ENCODE measurements around the gene MSMO1. TPM values are rescaled to one million over a fixed set of nuclear protein-coding genes. Genes with fewer than 3 reads are reported as not detected.

MSMO1 gene
- total RNA-seq, 1 donor from 2014 or later = 43.5 TPM

DNA sequence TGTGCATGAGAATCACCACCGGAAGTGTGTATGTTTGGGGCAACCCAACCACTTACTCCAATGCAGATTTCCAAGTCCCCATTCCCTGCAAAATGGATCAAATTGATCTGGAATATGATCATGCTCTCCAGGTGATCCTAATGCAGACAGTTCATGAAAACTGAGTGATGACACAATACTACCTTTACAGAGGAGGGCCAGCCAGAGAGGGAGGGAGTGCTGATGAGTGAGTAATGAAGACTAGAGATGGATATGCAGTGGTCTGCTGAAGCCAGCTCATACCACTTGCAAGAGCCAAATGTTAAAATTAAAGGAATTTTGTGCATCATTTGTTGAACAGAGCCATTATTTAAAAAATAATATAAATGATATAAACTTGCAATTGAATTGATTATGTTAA is 41.1 kb downstream of the MSMO1 start:
- no peaks in the 10 kb centered on the region for H3K36me3 ChIP-seq
- no peak overlapping the region for H3K27ac ChIP-seq
- no peak overlapping the region for H3K4me3 ChIP-seq
- intact Hi-C loops (cut with DNase I) = no loop called here
- no peaks in the 10 kb centered on the region for H3K4me1 ChIP-seq
- H3K27me3 ChIP-seq = no peaks in the 10 kb centered on the region
- TF ChIP-seq POLR2AphosphoS5 (IDR thresholded peaks at IDR 0.05; ENCODE audit: insufficient read depth in 1 of 2, low read depth in 1 of 2) (no peak), POLR2A (IDR thresholded peaks at IDR 0.05) (no peak)
- TF ChIP-seq, protein P1, sequence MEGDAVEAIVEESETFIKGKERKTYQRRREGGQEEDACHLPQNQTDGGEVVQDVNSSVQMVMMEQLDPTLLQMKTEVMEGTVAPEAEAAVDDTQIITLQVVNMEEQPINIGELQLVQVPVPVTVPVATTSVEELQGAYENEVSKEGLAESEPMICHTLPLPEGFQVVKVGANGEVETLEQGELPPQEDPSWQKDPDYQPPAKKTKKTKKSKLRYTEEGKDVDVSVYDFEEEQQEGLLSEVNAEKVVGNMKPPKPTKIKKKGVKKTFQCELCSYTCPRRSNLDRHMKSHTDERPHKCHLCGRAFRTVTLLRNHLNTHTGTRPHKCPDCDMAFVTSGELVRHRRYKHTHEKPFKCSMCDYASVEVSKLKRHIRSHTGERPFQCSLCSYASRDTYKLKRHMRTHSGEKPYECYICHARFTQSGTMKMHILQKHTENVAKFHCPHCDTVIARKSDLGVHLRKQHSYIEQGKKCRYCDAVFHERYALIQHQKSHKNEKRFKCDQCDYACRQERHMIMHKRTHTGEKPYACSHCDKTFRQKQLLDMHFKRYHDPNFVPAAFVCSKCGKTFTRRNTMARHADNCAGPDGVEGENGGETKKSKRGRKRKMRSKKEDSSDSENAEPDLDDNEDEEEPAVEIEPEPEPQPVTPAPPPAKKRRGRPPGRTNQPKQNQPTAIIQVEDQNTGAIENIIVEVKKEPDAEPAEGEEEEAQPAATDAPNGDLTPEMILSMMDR (IDR thresholded peaks at IDR 0.05) = no peak
- DNase-seq (ENCODE audit: extremely low spot score in 2 of 2) = no peak
- no peaks in the 10 kb centered on the region for H3K9me3 ChIP-seq

DNA sequence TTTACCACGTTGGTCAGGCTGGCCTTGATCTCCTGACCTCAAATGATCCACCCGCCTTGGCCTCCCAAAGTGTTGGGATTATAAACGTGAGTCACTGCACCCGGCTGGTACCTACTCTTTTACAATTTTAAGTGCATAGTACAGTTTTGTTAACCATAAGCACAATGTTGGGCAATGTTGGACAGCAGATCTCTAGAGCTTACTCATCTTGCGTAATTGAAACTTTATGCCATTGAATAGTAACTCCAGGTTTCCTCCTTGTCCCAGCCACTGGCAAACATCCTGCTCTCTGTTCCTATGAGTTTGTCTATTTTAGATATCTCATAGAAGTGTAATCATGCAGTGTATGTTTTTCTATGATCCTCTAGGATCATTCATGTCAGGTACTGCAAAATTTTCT is 42.1 kb downstream of the MSMO1 start:
- Histone ChIP-seq H3K9me3 (no peaks in the 10 kb centered on the region), H3K4me3 (no peak overlapping the region), H3K27ac (no peak overlapping the region), H3K36me3 (no peaks in the 10 kb centered on the region), H3K27me3 (no peaks in the 10 kb centered on the region), H3K4me1 (no peaks in the 10 kb centered on the region)
- no peak for DNase-seq (ENCODE audit: extremely low spot score in 2 of 2)
- intact Hi-C loops (cut with DNase I) = no loop called here
- TF ChIP-seq POLR2A (IDR thresholded peaks at IDR 0.05) = no peak
- TF ChIP-seq, protein P1 (IDR thresholded peaks at IDR 0.05) = no peak
- no peak for TF ChIP-seq POLR2AphosphoS5 (IDR thresholded peaks at IDR 0.05; ENCODE audit: insufficient read depth in 1 of 2, low read depth in 1 of 2)

DNA sequence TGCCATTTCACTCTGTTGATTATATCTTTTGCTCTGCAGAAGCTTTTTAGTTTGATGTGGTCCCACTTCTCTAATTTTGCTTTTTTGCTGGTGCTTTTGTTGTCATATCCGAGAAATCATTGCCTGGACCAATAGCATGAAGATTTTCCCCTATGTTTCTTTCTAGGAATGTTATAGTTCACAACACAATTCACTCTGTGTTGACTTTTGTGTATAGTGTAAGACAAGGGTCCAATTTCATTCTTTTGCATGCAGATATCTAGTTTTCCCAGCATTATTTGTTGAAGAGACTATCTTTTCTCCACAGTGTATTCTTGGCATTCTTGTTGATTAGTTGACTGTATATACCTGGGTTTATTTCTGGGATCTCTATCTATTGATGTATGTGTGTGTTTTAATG is 43.1 kb downstream of the MSMO1 start:
- TF ChIP-seq POLR2AphosphoS5 (IDR thresholded peaks at IDR 0.05; ENCODE audit: insufficient read depth in 1 of 2, low read depth in 1 of 2) (no peak), POLR2A (IDR thresholded peaks at IDR 0.05) (no peak)
- TF ChIP-seq, protein P1 (IDR thresholded peaks at IDR 0.05) = no peak
- no peak overlapping the region for H3K27ac ChIP-seq
- H3K36me3 ChIP-seq = no peaks in the 10 kb centered on the region
- H3K4me3 ChIP-seq = no peak overlapping the region
- no peaks in the 10 kb centered on the region for H3K4me1 ChIP-seq
- no peaks in the 10 kb centered on the region for H3K27me3 ChIP-seq
- H3K9me3 ChIP-seq = no peaks in the 10 kb centered on the region
- intact Hi-C loops (cut with DNase I) = loop anchor here (10.0 kb wide), 1 partner anchor 94 kb away; no protein-coding TSS in a partner anchor
- DNase-seq (ENCODE audit: extremely low spot score in 2 of 2) = no peak

DNA sequence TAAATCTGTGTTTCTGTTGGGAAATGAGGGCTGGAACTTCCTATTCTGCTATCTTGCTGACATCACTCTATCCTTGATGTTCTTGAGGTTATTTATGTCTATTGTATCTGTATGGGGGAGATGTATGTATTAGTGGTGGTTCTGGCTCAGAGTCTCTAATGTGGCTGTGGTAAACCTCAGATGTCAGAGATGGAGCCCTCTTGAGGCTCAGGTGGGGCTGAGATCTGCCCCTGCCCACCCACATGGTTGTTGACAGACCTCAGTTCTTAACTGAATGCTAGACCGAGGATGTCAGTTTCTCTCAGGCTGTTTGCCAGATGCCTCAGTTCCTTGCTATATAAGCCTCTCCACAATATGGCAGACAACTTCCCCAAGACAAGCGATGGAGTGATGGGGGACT is 48.0 kb downstream of the MSMO1 start:
- H3K4me3 ChIP-seq = no peak overlapping the region
- peaks cover 4% of the 10 kb centered on the region for H3K4me1 ChIP-seq
- intact Hi-C loops (cut with DNase I) = loop anchor here (10.0 kb wide), 1 partner anchor 89 kb away; no protein-coding TSS in a partner anchor
- no peaks in the 10 kb centered on the region for H3K27me3 ChIP-seq
- TF ChIP-seq, protein P1 (IDR thresholded peaks at IDR 0.05) = no peak
- TF ChIP-seq POLR2A (IDR thresholded peaks at IDR 0.05) = no peak
- TF ChIP-seq POLR2AphosphoS5 (IDR thresholded peaks at IDR 0.05; ENCODE audit: insufficient read depth in 1 of 2, low read depth in 1 of 2) = no peak
- H3K36me3 ChIP-seq = no peaks in the 10 kb centered on the region
- H3K27ac ChIP-seq = no peak overlapping the region
- no peaks in the 10 kb centered on the region for H3K9me3 ChIP-seq
- DNase-seq (ENCODE audit: extremely low spot score in 2 of 2) = no peak

DNA sequence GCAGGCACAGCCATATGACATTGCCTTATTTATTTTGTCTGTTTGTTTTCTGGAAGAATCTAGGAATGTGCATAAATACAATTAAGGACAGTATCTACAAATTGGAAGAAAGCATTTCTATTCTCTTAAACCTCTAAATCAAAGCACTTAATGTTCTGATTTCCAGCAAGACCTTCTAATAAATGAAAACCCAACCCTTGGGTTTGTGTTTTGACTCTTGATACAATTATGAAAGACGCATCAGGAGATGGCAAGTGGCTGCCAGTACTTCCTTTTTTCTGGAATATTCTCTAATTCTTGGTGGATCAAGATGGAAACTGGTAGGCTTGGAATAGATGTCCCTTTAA is 50.9 kb downstream of the MSMO1 start:
- Histone ChIP-seq H3K36me3 (no peaks in the 10 kb centered on the region), H3K27ac (peak overlapping the region; percentile 73), H3K4me3 (peak overlapping the region; percentile 53 to 56), H3K27me3 (no peaks in the 10 kb centered on the region), H3K4me1 (peaks cover 4% of the 10 kb centered on the region), H3K9me3 (no peaks in the 10 kb centered on the region)
- TF ChIP-seq, protein P1 (IDR thresholded peaks at IDR 0.05) = no peak
- TF ChIP-seq POLR2AphosphoS5 (IDR thresholded peaks at IDR 0.05; ENCODE audit: insufficient read depth in 1 of 2, low read depth in 1 of 2) (no peak), POLR2A (IDR thresholded peaks at IDR 0.05) (no peak)
- intact Hi-C loops (cut with DNase I) = loop anchor here (10.0 kb wide), 1 partner anchor 86 kb away; no protein-coding TSS in a partner anchor
- no peak for DNase-seq (ENCODE audit: extremely low spot score in 2 of 2)

All from vagina (tissue), 2 donors.